NCI-H1694 (cell line): Measurements from ENCODE around the gene BOD1.
A peak's percentile ranks its signal among the peaks of the same experiment; 100 is the strongest.

ENCODE experiments used
- DNase-seq: peaks from one replicate; lab custom pipeline; 2025; lab: John Stamatoyannopoulos, UW

The BOD1 gene

DNA sequence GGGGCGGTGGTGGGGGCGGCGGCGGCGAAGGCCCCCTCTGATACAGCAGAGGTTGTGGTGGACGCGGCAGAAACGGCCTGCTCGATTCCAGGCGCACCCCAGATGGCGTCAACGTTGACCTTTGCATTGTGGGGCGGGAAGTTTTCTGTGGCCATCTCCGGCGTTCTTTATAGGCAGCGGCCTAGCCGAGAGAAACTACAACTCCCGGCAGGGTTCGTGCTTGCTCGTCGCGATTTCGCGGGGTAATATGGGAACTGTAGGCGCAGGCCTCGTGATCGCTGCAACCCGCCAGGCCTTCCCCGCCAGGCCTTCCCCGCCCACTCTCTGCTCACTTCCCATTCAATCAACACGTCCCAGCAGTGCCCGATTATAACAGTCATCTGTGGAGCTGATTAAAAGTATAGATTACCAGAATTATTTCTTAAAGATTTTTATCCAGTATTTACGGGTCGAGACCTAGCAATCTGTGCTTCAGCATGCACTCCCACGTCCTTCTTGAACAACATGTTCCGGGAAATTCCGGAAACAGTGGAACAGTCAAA is at the start of gene BOD1:
TSS of gene BOD1 (minus strand) at position 74 of the 542 bp plus-strand sequence. CDS start 214 bp downstream, outside the sequence.
- peak; percentile 93 for DNase-seq

DNA sequence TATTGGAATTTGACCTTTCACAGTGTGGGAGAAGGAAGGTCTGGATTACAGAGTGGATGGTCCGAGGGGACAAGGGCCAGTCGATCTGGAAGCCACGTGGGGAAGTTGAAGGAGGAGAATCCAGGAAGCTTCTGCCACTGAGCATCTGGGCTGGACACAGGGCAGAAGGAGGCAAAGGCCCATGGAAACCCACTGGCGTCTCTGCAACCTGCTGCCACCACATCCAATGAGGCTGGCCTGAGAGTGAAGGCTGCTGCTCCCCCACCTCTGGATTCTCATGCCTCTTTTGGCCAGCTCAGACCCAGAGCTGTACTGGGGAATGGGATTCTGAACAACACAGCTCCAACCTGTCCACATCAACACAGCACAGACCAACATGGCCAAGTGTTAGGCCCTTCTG is 48.9 kb upstream of the BOD1 start:
- no peak for DNase-seq

DNA sequence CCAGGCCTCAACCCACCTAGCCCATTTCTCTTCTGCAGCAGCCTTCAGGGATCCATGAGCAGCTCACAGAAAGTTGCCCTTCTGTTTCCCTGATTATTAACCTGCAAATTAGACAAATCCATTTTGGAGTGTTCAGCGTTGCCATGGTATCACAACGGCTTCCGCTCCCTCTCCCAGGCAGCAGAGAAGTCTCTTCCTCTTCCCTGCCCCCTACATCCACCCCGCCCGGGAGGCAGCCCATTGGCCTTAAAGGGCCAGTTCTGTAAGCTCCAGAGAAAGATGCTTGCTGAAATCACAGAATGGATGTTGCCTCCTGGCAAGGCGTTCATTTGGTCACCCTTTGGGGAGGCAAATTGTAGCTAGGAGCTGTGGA is 47.7 kb upstream of the BOD1 start:
- DNase-seq, result no peak

- no peak for DNase-seq
Measured at GRCh38 chr5:173663352-173664153, 47.1 kb upstream of the BOD1 start.

GRCh38 chr5:173662581-173663351 is 46.3 kb upstream of the BOD1 start:
- no peak for DNase-seq

DNA sequence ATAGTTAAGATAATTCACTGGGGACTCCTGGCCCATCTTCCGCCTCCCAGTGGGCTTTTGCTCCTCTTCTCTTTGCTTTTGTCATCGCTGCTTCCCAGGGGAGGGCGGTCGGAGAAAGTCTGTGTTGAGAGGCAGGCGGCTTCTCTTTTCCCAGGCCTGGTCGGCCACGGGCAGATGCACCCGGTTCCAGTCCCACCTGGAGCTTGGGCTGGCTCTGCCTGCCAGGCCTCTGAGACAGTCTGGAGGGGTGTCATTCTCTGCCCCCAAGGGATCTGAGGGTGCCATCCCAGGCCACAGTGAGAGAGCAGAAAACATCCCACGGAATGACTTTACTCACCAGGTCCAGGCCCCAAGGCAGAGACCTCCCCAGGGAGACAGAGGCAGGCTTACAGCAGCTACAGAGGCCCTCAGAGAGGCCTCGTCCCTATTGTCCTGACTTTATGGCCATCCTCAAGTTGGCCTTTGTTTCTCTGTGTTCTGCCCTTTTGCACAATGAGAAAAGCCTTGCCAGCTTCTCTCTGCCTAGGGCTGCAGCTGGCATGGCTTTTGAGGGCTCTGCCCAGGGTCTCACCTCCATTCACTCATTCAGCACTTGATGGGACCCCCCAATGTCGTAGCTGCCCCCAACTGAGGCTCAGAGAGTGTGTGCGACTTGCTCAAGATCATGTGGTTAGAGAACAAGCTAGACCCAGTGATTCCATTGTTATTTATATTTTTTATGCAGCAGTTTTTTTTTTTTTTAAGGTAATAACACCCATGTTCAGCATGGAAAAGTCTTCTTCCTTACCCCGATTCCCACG is 44.2 kb upstream of the BOD1 start:
- DNase-seq, result no peak

- no peak for DNase-seq
Measured at GRCh38 chr5:173659423-173659822, 43.0 kb upstream of the BOD1 start.

GRCh38 chr5:173657741-173658356 is 41.4 kb upstream of the BOD1 start:
- no peak for DNase-seq

GRCh38 chr5:173655196-173655797 is 38.8 kb upstream of the BOD1 start:
- DNase-seq, result no peak

- no peak for DNase-seq
Measured at GRCh38 chr5:173653822-173654523, 37.5 kb upstream of the BOD1 start.

GRCh38 chr5:173648308-173648866 is 31.9 kb upstream of the BOD1 start:
- DNase-seq, result no peak

DNA sequence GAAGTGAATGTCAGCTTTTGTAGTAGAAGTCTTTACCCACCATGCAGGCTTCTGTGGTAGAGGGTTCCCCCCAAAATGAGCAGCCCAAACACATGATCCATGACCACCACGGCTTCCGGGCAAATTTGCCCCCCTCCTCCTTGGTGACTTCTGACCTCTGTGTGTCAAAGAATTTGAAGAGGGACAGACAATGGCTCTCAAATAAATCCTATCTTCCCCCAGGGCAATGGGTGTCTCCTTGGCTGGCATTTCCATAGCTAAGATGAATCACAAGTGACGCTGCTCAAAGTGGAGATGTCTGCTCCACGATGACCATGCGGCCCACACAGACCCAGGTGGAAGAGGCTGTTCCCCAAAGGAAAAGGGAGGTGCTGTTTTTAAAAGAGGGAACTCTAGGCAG is 30.2 kb upstream of the BOD1 start:
- DNase-seq, result no peak

DNA sequence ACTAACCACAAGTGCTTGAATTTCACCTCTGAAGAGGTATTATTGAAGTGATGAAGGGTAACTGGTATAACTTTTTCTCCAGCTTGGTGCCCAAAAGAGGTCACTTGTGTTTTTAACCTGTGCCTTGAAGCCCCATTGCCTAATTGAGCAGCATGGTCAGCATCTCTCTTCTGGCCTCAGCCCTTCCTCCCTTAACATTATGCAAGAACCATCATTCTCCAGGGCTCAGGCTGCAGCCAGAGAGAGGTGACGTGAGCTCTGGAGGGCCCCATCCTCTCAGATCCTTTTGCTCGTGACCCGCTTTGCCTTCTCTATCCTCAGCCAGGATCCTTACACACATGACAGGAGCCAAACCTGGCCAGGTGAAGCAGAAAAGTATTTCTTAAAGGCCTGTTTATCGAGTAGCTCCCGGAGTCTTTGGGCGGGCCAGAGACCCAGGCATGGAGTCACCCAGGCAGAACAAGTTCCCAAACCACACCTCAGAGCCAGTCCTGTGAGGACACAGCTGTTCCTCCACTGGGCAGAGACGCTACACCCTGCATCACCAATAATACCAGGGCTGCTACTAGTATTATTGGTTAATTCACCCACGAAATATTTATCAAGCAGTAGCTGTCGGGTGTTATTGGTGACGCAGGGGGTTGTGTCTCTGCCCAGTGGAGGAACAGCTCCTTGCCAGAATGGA is 29.6 kb upstream of the BOD1 start:
- no peak for DNase-seq

- DNase-seq, result no peak
Measured at GRCh38 chr5:173645437-173645807, 29.0 kb upstream of the BOD1 start.

- no peak for DNase-seq
Measured at GRCh38 chr5:173644673-173645436, 28.4 kb upstream of the BOD1 start.

GRCh38 chr5:173643964-173644363 is 27.5 kb upstream of the BOD1 start:
- DNase-seq, result peak; percentile 52

DNA sequence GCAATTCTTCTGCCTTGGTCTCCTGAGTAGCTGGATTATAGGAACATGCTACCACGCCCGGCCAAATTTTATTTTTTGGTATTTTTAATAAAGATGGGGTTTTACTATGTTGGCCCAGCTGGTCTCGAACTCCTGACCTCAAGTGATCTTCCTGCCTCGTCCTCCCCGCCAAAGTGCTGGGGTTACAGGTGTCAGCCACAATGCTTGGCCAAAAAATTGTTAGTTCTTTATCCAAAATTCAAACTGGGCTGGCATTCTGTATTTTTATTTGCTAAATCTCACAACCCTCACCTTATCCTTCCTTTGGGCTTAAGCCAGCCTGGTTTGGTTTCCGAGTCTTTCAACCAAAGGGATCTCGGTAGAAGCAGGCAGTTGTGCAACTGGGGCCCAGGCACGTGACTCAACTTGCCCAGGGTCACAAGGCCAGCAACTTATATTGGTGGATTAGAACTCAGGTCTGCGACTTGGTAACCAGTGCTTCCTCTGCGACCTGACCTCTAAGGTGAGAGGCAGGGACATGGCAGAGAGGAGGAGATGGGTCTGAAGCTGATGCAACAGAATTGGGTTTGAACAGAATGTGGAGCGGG is 26.5 kb upstream of the BOD1 start:
- DNase-seq, result no peak

- DNase-seq, result no peak
Measured at GRCh38 chr5:173642191-173642816, 25.9 kb upstream of the BOD1 start.
